ENCODE measurements around the gene MAPK8.

The MAPK8 gene

DNA sequence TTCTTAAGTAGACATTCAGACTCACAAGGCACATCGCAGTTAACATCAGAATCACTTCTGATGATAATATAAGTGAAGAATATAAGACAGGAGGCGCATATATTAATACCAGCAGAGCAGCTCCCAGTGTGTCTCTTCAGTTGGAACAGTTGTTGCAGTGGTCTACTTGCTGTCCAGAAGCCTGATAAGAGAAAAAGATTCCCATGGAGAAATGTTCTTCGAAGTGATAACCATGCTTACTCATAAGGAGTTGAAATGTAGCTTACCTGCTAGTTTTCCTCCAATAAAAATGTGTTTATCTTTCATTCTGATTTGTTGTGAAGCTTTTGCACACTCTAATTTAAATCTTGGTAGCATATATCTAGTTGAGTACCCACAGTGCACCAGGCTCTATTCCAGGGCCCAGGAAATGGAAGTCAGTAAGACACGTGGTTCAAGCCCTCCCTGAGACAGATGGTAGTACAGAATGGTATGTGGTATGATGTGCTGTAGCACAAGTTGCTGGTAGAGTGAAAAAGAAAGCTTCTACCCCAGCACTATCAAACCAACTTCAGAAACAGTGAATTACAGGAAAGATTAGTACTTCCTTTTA is 124.0 kb downstream of the MAPK8 start:
- no peak overlapping the region for H3K27ac ChIP-seq (ENCODE audit: extremely low read depth, low read depth, low read length)
- POLR2A ChIA-PET, result no interaction called here
- H3K4me1 ChIP-seq (ENCODE audit: control insufficient read depth, insufficient read depth, low read length), result no peaks in the 10 kb centered on the region
- no peak for TF ChIP-seq GFI1B (tag by site-specific recombination; IDR thresholded peaks at IDR 0.05)
- no peak for TF ChIP-seq ZNF146 (tag by site-specific recombination; IDR thresholded peaks at IDR 0.05)
- no peak for TF ChIP-seq PRDM1 (tag by site-specific recombination; IDR thresholded peaks at IDR 0.05)
- TF ChIP-seq ZNF514 (tag by site-specific recombination; IDR thresholded peaks at IDR 0.05), result no peak
- no peak for TF ChIP-seq ZNF211 (tag by site-specific recombination; IDR thresholded peaks at IDR 0.05; ENCODE audit: low read depth)
- H3K36me3 ChIP-seq (ENCODE audit: control insufficient read depth in 2 of 2, insufficient read depth in 1 of 2, low read length in 2 of 2), result peaks cover 0 to 6% of the 10 kb centered on the region in 2 experiments; a peak in 2 of 3 replicates
- CTCF ChIA-PET, result no interaction called here
- H3K4me3 ChIP-seq (ENCODE audit: low read depth, low read length), result no peak overlapping the region
- H3K9me3 ChIP-seq (ENCODE audit: control insufficient read depth, insufficient read depth, low read depth, low read length), result no peaks in the 10 kb centered on the region

DNA sequence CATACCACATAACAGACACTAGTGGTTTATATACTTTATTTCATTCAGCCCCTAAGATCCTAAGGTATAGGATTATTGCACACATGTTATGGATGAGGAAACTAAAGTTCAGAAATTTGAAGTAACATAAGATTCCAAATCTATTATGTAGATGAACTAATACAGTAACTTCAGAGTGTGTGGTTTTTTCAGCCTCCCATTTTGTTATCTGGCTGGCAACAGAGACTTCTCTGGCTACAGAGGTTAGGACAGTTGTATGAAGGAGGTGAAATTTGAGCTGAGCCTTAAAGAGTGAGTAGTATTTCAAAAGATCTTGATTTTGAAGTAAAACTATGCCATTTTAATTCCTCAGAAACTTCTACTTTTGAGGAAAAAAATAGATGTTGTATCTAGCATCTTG is 125.4 kb downstream of the MAPK8 start:
- POLR2A ChIA-PET, result no interaction called here
- CTCF ChIA-PET, result interaction anchor here (1.0 to 1.4 kb wide), 2 partner anchors 176 to 224 kb away, joined by 3 to 4 read pairs; no protein-coding TSS in a partner anchor
- Histone ChIP-seq H3K4me1 (ENCODE audit: control insufficient read depth, insufficient read depth, low read length) (no peaks in the 10 kb centered on the region), H3K27ac (ENCODE audit: extremely low read depth, low read depth, low read length) (no peak overlapping the region), H3K4me3 (ENCODE audit: low read depth, low read length) (no peak overlapping the region), H3K9me3 (ENCODE audit: control insufficient read depth, insufficient read depth, low read depth, low read length) (no peaks in the 10 kb centered on the region), H3K36me3 (ENCODE audit: control insufficient read depth in 2 of 2, insufficient read depth in 1 of 2, low read length in 2 of 2) (peaks cover 0 to 9% of the 10 kb centered on the region in 2 experiments; a peak in 2 of 3 replicates)
- TF ChIP-seq ZNF529 (tag by site-specific recombination; IDR thresholded peaks at IDR 0.05; ENCODE audit: insufficient replicate concordance), result no peak
- TF ChIP-seq ZXDB (tag by site-specific recombination; IDR thresholded peaks at IDR 0.05), result no peak
- TF ChIP-seq ZNF830 (tag by site-specific recombination; IDR thresholded peaks at IDR 0.05; ENCODE audit: low read depth), result no peak
- TF ChIP-seq, protein P1, sequence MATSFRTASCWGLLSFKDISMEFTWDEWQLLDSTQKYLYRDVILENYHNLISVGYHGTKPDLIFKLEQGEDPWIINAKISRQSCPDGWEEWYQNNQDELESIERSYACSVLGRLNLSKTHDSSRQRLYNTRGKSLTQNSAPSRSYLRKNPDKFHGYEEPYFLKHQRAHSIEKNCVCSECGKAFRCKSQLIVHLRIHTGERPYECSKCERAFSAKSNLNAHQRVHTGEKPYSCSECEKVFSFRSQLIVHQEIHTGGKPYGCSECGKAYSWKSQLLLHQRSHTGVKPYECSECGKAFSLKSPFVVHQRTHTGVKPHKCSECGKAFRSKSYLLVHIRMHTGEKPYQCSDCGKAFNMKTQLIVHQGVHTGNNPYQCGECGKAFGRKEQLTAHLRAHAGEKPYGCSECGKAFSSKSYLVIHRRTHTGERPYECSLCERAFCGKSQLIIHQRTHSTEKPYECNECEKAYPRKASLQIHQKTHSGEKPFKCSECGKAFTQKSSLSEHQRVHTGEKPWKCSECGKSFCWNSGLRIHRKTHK (tag by site-specific recombination; IDR thresholded peaks at IDR 0.05), result no peak
- no peak for TF ChIP-seq ZBTB8A (tag by site-specific recombination; IDR thresholded peaks at IDR 0.05)
- no peak for TF ChIP-seq GLI2 (tag by site-specific recombination; IDR thresholded peaks at IDR 0.05; ENCODE audit: borderline replicate concordance, low read depth)
- TF ChIP-seq OSR2 (tag by site-specific recombination; IDR thresholded peaks at IDR 0.05), result no peak
- TF ChIP-seq ZNF133 (tag by site-specific recombination; IDR thresholded peaks at IDR 0.05), result no peak
- no peak for TF ChIP-seq ZBTB48 (tag by site-specific recombination; IDR thresholded peaks at IDR 0.05)
- TF ChIP-seq WT1 (tag by site-specific recombination; IDR thresholded peaks at IDR 0.05), result no peak
- no peak for TF ChIP-seq SP2 (tag by site-specific recombination; IDR thresholded peaks at IDR 0.05)
- no peak for TF ChIP-seq KLF9 (tag by site-specific recombination; IDR thresholded peaks at IDR 0.05; ENCODE audit: low read depth)
- no peak for TF ChIP-seq ZNF155 (tag by site-specific recombination; IDR thresholded peaks at IDR 0.05)
- no peak for TF ChIP-seq ZNF677 (tag by site-specific recombination; IDR thresholded peaks at IDR 0.05)
- no peak for TF ChIP-seq HOXC10 (CRISPR knock-in tag; IDR thresholded peaks at IDR 0.05)
- no peak for TF ChIP-seq ZNF629 (tag by site-specific recombination; IDR thresholded peaks at IDR 0.05)
- TF ChIP-seq GLI4 (tag by site-specific recombination; IDR thresholded peaks at IDR 0.05), result no peak
- TF ChIP-seq ZNF311 (tag by site-specific recombination; IDR thresholded peaks at IDR 0.05; ENCODE audit: borderline replicate concordance), result no peak

DNA sequence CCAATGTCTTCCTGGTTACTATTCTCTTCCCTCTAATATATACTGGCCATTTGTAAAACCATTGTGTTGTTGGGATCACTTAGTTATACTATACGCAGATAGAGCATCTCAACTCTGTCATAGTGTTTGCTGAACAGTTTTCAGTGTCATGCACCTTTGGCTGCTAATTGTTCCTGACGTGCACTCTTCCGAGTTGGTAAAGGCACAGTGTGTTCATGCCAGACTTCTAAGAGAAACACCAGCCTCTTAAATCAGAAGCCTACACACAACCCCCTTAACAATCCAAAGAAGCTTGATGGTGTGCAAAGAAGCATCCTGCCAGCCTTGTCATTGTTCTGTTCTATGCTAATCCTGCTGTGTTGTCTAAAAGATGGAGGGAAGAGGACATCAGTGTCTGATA is 131.1 kb downstream of the MAPK8 start:
- Histone ChIP-seq H3K4me1 (ENCODE audit: control insufficient read depth, insufficient read depth, low read length) (no peaks in the 10 kb centered on the region), H3K36me3 (ENCODE audit: control insufficient read depth in 2 of 2, insufficient read depth in 1 of 2, low read length in 2 of 2) (peaks cover 0 to 5% of the 10 kb centered on the region in 2 experiments; a peak in 1 of 3 replicates), H3K4me3 (ENCODE audit: low read depth, low read length) (no peak overlapping the region), H3K27ac (ENCODE audit: extremely low read depth, low read depth, low read length) (no peak overlapping the region), H3K9me3 (ENCODE audit: control insufficient read depth, insufficient read depth, low read depth, low read length) (no peaks in the 10 kb centered on the region)
- POLR2A ChIA-PET, result no interaction called here
- CTCF ChIA-PET, result interaction anchor here (1.1 kb wide), 1 partner anchor 218 kb away, joined by 4 read pairs; no protein-coding TSS in a partner anchor
- TF ChIP-seq ZNF121 (tag by site-specific recombination; IDR thresholded peaks at IDR 0.05), result no peak
- no peak for TF ChIP-seq ZNF354C (tag by site-specific recombination; IDR thresholded peaks at IDR 0.05; ENCODE audit: borderline replicate concordance, low read depth)
- no peak for TF ChIP-seq GLI2 (tag by site-specific recombination; IDR thresholded peaks at IDR 0.05; ENCODE audit: borderline replicate concordance, low read depth)
- TF ChIP-seq ZNF292 (tag by site-specific recombination; IDR thresholded peaks at IDR 0.05; ENCODE audit: borderline replicate concordance, low read depth), result no peak
- TF ChIP-seq, protein P2, sequence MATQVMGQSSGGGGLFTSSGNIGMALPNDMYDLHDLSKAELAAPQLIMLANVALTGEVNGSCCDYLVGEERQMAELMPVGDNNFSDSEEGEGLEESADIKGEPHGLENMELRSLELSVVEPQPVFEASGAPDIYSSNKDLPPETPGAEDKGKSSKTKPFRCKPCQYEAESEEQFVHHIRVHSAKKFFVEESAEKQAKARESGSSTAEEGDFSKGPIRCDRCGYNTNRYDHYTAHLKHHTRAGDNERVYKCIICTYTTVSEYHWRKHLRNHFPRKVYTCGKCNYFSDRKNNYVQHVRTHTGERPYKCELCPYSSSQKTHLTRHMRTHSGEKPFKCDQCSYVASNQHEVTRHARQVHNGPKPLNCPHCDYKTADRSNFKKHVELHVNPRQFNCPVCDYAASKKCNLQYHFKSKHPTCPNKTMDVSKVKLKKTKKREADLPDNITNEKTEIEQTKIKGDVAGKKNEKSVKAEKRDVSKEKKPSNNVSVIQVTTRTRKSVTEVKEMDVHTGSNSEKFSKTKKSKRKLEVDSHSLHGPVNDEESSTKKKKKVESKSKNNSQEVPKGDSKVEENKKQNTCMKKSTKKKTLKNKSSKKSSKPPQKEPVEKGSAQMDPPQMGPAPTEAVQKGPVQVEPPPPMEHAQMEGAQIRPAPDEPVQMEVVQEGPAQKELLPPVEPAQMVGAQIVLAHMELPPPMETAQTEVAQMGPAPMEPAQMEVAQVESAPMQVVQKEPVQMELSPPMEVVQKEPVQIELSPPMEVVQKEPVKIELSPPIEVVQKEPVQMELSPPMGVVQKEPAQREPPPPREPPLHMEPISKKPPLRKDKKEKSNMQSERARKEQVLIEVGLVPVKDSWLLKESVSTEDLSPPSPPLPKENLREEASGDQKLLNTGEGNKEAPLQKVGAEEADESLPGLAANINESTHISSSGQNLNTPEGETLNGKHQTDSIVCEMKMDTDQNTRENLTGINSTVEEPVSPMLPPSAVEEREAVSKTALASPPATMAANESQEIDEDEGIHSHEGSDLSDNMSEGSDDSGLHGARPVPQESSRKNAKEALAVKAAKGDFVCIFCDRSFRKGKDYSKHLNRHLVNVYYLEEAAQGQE (tag by site-specific recombination; IDR thresholded peaks at IDR 0.05), result no peak
- no peak for TF ChIP-seq ZNF785 (tag by site-specific recombination; IDR thresholded peaks at IDR 0.05)
- no peak for TF ChIP-seq ZNF830 (tag by site-specific recombination; IDR thresholded peaks at IDR 0.05; ENCODE audit: low read depth)
- no peak for TF ChIP-seq ZNF302 (tag by site-specific recombination; IDR thresholded peaks at IDR 0.05; ENCODE audit: low read depth)
- TF ChIP-seq GLIS2 (tag by site-specific recombination; IDR thresholded peaks at IDR 0.05), result no peak

Data from HEK293 (cell line).